Stimulated activated CD4-positive, alpha-beta T cell treated with anti-CD3 and anti-CD28 coated beads, Interleukin-1b, Interleukin-23, amount 100 ng/mL, for 48 hours (primary cell): ENCODE measurements around the gene SMAD2.

Experiments
- DNase-seq: peaks from one replicate; pipeline ENCODE4 v3.0.0-alpha.2; 2020

SMAD2 gene

DNA sequence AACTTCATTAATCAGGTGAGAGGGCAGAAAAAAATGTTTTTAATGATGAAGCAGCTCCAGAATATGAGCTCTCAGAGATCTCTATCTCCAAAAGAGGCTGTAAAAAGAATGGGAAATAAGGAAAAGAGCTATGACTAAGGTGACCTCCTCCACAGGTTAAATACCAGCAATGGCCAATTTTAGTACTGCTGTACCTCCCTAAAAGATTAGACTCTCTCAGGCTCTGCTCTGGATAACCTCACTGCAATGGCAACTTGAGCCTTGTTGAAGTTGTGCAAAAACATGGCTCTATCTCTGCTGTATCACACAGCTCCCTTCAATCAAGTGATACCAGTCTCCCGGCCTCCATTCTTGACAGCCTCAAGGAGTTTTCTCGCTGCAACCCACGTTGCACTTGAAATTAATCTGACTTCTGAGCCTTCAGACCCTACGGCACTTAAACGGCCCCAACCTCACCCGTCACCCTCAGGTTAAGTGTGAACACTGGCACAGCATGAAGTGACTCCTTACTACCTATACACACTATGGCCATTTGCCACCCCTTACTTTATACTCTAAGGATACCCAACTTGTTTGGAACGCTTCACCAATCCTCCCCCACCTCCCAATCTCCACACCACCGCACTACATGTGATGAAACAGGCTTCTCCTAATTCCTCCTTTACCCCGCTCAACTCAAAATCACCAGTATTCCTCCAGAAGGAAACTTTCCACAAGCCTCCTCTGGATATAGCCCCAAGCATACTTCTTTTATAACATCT lies 36.3 kb downstream of the SMAD2 start:
- DNase-seq = no peak

DNA sequence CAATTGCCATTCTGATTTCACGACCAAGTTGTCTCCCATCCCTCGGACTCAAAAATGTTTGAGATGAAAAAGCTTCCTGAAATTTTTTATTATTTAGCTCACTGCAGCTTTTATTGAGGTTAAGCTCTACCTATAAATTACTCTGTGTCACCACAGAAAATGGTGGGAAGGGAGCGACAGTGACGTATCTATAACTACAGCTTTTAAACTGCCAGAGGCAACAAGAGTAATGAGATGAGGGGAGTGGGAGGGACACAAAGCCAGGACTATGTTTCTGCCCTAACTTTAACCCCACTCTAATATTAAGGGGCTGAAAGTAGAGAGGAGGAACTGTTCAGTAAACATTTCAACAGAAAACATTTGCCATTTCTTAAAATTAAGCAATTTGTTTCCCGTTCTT lies 37.4 kb downstream of the SMAD2 start:
- no peak for DNase-seq

DNA sequence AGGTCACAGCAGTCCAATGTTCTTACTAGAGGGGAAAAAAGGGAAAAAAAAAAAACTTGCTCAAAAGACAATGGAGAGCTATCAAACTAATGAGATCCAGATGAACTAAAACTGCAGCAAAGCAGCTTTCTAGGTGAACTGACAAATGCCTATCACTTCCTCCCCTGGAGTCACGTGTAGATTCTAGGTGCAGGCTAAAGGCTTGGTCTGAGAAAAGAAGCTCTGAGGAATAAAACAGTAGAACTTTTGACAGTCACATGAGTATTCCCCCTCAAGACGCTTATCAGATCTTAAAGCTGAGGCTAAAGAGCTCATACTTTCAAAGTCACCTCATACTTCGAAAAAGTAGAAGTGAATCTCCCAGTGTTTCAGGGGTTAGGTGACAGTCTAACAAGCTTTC lies 42.3 kb downstream of the SMAD2 start:
- no peak for DNase-seq

DNA sequence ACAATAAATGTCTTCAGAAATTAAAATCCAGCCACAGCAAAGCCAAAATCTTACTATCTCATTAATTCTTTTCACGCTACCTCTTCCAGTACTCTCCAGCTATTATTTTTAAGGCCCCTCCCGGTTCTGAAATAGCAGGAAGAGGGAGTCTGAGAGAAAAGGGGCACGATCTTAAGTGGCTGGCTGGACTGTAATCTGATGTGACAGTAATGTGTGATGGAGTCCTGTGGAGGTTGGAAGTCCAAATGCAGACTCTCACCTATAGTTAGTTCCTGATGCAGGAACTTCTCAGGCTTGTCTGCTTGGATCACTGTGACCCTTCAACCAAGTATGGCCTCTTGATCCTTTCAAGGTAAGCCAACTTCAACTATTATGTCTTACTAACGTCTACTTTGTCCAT lies 43.2 kb downstream of the SMAD2 start:
- DNase-seq = no peak

DNA sequence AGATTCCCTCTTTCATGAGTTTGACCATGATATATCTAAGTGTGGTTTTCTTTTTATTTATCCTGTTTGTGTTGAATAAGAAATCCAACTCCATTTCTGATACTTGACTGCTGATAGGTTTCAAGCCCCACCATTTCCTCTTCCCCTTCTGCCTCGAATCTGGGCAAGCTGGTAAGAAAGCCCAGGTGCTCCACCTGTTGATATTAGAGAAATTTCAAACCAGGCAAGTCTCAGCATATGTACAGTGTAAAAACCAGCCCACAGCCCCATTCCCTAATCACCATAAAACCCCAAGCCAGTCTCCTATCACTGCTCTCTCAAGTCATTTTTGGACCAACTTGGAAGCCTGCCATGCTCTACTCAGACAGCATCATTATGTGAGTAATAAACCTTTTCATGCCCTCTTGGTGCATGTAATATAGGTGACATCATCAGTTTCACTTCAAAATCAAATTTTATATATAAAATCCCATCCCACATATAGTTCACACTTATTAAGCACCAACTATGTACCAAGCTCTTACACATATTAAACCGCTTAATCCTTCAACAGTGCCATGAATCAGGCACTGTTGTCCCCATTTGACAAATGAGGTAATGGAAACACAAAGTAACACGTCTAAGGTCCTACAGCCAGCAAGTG lies 46.6 kb downstream of the SMAD2 start:
- peak; percentile 52 for DNase-seq

DNA sequence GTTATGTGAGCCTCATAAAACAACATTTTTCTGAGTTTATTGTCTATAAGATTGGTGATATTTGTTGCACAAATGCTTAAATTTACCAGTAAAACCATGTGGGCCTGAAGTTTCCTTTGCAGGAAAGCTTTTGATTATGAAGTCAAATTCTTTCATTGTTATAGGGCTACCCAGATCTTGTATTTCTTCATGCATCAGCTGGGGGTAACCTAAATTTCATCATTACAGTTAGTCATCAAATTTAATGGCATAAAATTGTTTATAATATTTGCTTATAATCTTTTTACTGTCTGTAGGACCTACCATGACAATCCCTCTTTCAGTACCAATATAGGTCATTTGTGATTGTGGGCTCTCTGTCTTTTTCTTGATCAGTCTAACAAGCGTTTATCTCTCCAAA lies 47.8 kb downstream of the SMAD2 start:
- DNase-seq = no peak

DNA sequence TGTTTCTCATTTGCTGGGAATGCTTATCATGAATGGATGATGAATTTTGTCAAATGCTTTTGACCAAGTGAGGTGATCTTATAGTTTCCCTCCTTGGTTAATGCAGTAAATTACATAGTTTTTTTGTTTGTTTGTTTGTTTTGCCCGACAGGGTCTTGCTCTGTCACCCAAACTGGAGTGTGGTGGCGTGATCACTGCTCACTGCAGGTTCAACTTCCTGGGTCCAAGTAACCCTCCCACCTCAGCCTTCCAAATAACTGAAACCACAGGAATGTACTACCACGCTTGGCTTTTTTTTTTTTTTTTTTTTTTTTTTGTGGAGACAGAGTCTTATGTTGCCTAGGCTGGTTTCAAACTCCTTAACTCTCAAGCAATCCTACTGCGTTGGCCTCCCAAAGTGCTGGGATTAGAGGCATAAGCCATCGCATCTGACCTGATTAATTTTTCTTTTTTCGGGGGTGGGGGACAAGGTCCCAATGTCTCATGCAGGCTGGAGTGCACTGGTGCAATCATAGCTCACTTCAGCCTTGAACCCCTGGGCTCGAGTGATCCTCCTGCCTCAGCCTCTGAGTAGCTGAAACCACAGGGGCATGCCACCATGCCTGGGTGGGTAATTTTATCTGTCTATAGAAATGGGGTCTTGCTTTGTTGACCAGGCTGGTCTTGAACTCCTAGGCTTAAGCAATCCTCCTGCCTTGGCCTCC lies 48.6 kb downstream of the SMAD2 start:
- no peak for DNase-seq

DNA sequence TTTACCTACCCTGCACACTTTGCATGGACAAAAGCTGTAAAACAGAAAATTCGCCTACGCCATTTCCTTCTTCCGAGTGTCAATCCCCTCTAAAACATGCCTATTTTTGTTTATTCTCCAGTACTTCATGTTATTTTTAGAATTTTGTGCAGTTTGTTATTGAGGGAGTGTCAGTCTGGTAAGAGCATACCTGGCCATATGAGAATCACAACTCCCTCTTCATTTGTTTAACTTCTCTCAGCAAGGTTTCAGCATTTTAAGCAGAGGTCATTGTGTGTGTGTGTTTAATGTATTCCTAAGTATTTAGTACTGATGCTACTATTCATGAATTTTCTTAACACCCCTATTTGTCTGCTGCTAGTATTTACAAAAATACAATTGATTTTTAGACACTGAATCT lies 49.4 kb downstream of the SMAD2 start:
- no peak for DNase-seq

DNA sequence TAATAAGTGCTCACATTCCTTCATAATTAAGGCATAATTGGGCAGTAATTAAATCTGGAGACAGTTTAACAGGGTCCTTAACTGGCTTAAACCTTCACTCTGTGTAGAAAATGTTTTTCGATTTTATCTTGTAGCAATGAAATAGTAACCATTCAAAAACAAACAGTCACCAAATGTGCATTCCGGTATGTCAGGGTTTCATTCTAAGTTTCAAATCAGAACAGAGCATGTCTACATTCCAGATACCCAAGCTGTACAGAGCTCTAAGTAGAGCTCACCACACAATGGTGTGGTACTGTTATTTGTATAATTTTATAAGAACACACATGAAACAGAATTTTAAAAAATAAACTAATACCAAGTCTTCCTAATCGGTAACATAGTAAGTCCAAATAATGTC lies 52.6 kb downstream of the SMAD2 start:
- no peak for DNase-seq

DNA sequence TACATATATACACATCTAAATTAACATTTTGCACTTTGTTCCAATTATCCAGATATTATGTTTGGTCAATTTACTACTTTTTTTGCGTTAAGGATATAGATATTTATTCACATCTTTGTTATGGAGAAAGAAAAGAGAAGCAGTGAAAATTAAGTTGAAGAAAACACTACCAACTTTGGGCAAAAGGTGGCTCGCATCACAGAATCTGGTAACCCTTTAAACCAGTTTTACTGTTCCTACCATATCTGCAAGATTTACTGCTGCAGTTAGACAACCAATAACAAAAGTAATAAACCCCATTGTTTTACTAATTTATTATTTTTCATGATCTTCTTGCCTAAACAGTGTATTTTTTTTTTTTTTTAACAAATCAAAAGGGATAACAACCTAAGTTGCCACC lies 53.6 kb downstream of the SMAD2 start:
- DNase-seq = no peak

DNA sequence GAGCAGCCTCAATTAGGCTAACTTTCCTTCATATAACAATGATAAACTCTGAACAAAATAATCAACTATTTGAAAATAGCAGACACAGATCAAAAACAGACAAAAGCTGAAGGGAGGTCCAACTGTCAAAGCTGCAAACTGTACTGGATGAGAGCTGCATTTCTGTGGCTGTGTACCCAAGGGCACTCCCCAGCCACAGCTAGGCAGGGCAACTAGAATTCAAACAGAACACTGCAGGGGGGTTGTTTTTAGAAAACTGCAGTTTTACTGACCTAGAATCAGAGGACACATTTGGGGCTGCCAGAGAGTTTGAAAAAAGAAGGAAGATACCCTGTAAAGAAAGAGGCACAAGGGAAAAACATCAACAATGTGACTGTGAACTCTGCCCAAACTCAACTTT lies 56.8 kb downstream of the SMAD2 start:
- DNase-seq = no peak

DNA sequence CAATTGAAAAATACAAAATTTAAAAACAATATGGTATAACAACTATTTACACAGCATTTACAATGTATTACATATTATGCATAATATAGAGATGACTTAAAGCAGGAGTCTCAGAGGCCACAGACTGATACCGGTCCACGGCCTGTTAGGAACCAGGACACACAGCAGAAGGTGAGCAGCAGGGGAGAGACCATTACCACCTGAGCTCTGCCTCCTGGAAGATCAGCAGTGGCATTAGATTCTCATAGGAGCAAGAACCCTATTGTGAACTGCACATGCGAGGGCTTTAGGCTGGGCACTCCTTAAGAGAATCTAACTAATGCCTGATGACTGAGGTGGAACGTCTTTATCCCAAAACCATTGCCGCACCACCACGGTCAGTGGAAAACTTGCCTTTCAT lies 58.0 kb downstream of the SMAD2 start:
- no peak for DNase-seq

DNA sequence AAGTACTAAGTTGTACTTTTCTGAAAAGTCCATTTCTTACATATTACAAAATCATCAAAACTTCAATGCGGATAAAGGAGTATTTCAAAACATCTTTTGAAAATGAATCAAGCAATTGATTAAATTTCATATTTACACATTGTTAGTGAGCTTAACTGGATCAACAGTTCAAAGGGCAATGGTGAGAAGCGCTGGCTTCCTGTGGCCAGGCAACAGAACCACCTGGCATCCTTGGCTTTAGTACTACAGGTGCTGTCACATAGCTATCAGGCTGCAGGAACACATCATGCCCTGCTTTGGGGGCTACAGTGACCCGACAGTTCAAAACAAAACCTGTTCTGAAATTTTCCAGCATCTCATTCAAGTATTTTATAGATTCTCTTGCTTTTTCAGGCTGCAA lies 59.2 kb downstream of the SMAD2 start:
- DNase-seq = no peak

DNA sequence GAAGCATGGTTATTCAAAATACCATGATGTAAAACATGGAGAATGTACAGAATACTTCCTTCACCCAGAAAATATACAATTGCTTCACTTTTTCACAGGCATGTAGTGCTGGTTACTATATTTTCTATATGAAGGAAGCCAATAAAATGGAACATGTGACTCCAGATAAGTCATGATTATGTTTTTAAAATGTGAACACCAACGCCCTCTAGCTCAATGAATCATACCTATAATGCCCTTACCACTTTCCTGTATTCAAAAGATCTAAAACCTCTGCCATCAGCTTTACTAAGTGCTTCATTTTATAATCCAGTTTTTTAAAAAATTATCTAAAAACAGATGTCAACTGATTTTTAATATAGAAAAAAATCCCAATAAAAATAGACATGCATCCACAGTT lies 59.9 kb downstream of the SMAD2 start:
- DNase-seq = no peak

DNA sequence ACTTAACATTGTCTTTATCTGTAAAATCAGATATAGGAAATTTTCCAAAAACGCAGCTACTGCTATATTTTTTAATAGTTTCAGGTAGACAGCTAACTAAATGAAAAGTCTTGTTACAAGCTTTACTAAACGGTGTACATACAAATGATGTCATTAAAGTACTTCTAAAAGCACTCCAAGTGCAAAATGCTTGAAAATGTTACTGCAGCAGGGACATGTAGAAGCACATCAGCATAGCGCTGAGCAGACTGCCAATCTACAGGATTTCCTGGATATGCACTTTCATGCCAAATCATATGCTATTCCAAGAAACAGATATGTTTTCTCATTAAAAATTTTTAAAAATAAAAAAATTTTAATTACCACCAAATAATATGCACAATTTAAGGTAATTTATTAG lies 61.7 kb downstream of the SMAD2 start:
- no peak for DNase-seq

DNA sequence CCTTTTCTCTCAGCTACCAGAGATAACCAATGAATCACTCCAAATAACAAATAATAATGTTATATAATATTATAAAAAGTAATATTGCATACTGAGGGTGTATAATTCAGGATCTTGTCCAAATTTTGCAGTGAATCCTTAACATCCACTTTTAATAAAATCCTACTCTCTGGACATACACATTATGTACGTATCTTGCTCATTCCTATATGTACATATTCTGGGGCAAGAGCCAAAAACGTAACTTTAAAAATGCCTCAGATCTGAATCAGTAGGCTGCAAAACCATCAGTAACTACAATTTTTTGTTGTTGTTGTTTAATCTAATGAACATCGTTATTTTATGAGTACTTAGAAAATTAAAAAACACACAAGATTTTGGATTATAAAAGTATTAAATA lies 65.3 kb downstream of the SMAD2 start:
- no peak for DNase-seq

DNA sequence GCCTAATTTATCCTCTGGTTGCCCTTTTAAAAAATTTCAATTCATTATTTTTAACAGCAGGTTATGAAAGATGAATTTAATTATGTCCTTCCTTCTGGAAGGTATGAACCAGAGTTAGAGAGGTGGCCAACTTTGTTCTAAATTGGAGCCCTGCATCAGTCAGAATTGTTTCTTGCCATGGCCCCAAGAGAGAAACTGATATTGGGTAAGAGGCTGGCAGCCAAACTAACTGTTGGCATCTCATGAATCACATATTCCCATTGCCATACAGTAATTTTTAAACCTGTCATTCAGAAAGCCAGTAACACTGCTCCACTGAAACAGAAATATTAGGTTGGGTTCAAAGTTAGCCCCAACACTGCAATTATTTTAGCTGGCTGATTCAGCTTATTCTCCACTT lies 67.4 kb downstream of the SMAD2 start:
- DNase-seq = no peak

DNA sequence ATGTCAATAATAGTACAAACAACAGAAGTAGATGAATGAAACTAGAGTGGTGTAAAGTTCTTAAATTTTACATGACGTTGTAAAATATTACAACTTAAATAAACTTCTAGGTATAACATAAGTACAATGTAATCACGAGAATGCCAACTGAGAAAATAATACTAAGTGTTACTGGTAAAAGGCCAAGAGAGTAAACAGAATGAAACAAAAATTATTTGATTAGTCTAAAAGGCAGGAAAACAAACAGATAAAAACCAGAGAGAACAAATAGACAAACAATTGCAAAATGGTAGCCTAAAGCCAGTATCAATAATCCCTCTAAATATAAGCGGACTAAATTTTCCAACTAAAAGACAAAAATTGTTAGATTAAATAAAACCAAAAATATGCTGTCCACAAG lies 71.9 kb downstream of the SMAD2 start:
- no peak for DNase-seq

DNA sequence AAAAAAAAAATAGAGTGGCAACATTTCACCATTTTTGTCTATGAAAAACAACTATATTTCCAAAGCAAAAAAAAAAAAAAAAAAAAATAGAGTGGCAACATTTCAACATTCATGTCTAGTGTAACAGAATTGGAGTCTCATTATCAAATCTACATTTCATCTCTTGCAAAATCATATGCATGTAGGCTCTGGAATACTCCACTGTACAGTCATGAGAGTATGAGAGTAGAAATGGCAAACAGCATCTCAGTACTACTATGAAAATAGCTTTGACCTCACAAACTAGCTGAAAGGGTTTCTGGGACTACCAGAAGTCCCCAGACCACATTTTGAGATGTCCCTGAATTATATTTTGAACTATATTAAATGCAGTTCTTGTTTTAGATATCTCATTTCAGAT lies 82.8 kb downstream of the SMAD2 start:
- DNase-seq = no peak

DNA sequence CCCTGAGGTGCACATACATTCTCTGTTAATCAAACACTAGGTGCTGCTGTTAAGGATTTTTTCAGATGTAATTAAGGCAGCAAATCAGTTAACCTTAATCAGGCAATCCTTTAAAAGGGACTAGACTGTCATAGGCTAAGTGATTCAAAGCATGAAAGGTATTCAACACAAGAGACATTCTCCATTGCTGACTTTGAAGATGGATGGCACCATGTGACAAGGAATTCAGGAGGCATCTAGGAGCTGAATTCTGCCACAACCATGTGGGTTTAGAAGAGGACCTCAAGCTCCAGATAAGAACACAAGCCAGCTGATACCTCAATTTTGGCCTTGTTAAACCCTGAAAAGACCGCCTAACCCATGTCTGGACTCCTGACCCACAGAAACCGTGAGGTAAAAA lies 84.0 kb downstream of the SMAD2 start:
- no peak for DNase-seq

DNA sequence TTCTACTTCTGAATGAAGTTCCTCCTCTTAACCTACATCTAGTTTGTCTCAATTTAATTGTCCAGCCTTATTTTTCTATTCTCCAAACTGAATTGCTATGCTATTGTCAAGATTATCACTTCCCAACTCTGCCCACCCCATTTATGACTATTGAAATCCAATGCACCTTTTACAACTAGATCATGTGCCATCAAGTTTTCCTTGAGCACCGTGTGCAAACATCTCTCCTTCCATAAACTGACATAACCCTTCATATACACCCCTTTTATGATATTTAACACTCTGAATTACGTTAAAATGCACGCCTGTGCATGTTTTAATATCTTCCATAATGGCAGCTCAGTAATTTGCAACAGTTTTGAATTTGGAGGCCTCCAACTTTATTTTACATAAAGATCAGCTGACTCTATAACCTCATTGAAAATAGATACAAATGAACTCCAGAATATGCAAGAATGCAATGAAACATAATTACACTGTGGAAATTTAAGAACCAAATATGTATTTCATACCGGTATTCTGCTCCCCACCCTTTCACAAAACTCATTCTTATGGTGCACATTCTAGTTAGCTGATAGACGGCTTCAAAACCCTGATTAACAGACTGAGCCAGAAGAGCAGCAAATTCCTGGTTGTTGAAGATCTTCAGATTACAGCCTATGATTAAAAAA lies 85.5 kb downstream of the SMAD2 start:
- no peak for DNase-seq

DNA sequence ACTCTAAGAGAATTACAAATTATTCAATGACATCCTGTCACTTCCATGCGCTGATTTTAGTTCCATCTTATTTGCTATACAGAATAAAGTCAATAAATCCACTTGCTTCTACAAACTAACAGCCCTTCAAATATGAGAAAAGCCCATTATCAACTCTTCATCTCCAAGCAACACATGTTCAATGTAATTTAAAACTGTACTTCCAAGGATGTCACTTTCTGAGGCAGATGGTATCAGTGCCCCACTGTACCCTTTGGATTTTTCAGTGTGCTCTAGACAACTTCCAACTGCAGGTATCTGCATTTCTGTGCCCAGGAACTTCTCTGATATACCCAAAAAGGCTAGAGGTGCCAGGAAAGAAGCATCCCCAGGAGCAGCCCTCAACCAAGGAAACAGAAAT lies 87.6 kb downstream of the SMAD2 start:
- DNase-seq = no peak

DNA sequence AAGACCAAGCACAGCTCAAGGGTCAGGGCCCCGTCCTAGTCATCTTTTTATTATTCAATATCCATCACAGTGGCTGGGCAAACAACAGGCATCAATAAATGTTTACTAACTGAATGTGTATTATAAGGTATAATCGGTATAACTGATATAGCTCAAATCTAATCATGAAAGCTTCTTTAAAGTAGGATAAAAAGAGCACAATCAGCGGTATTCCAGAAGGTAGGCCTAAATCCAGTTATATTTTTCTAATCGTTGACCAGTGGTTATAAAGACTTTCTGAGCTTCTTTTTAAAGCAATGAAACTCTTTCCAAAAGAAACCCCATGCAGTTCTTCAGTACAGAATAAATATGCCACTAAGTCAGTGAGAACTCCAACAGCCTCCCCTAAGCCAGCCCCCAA lies 92.1 kb downstream of the SMAD2 start:
- DNase-seq = no peak

DNA sequence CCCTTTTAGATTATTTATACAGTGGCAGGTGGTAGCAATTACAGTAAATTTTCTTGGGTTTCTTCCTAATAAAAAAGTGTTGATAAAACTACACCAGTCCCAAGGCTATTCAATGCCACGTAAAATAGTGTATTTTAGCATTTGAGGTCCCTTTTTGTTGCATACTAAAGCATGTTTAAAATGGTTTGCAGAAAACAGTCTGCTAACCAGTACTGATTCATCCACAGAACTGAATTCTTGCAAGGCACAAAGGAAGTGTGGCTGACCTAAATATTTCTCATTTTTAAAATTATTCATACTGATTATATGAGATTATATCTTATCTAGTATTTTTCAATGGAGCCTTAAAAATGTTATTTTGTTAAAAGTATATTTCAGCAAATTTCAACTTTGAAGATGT lies 98.1 kb downstream of the SMAD2 start:
- no peak for DNase-seq
